Measurements from ENCODE around the gene ALMS1.
"Not testable (repeated sequence)": the region's sequence is repeated elsewhere in the genome, so short reads cannot be mapped to it uniquely, and the experiment has no call there.

The ALMS1 gene

GRCh38 chr2:73575261-73575660 is 189.6 kb downstream of the ALMS1 start:
- Histone ChIP-seq H3K9me3 (ENCODE audit: control insufficient read depth, low read length) (no peaks in the 10 kb centered on the region), H3K4me1 (ENCODE audit: control insufficient read depth, insufficient read depth, low read length, poor library complexity, severe bottlenecking) (no peaks in the 10 kb centered on the region), H3K36me3 (ENCODE audit: control insufficient read depth, insufficient read depth, low read length) (peaks cover 9% of the 10 kb centered on the region), H3K4me3 (ENCODE audit: extremely low read depth, insufficient read depth, low read length, poor library complexity, severe bottlenecking) (no peak overlapping the region), H3K27ac (ENCODE audit: low read depth, low read length, severe bottlenecking) (no peak overlapping the region)
- WGBS, 2 experiments (ENCODE audit: insufficient coverage in 2 of 2), result 87% methylated on average over 2 of the region's 2 CpGs; no CpG with 5 or more reads in 1 of the 2 experiments

GRCh38 chr2:73582364-73582763 is 196.7 kb downstream of the ALMS1 start:
- H3K4me3 ChIP-seq (ENCODE audit: extremely low read depth, insufficient read depth, low read length, poor library complexity, severe bottlenecking), result no peak overlapping the region
- H3K9me3 ChIP-seq (ENCODE audit: control insufficient read depth, low read length), result peaks cover 8% of the 10 kb centered on the region
- H3K4me1 ChIP-seq (ENCODE audit: control insufficient read depth, insufficient read depth, low read length, poor library complexity, severe bottlenecking), result no peaks in the 10 kb centered on the region
- no peaks in the 10 kb centered on the region for H3K36me3 ChIP-seq (ENCODE audit: control insufficient read depth, insufficient read depth, low read length)
- WGBS, 2 experiments (ENCODE audit: insufficient coverage in 2 of 2), result no CpG with 5 or more reads among the region's 2 CpGs
- no peak overlapping the region for H3K27ac ChIP-seq (ENCODE audit: low read depth, low read length, severe bottlenecking)

GRCh38 chr2:73588177-73588576 is 202.5 kb downstream of the ALMS1 start:
- no peaks in the 10 kb centered on the region for H3K36me3 ChIP-seq (ENCODE audit: control insufficient read depth, insufficient read depth, low read length)
- H3K4me1 ChIP-seq (ENCODE audit: control insufficient read depth, insufficient read depth, low read length, poor library complexity, severe bottlenecking), result peaks cover 8% of the 10 kb centered on the region
- H3K4me3 ChIP-seq (ENCODE audit: extremely low read depth, insufficient read depth, low read length, poor library complexity, severe bottlenecking), result no peak overlapping the region
- peaks cover 8% of the 10 kb centered on the region for H3K9me3 ChIP-seq (ENCODE audit: control insufficient read depth, low read length)
- H3K27ac ChIP-seq (ENCODE audit: low read depth, low read length, severe bottlenecking), result peak overlapping the region; percentile 12
- 26 to 35% methylated on average over 3 of the region's 4 CpGs for WGBS, 2 experiments (ENCODE audit: insufficient coverage in 2 of 2)

GRCh38 chr2:73593680-73594079 is 208.0 kb downstream of the ALMS1 start:
- WGBS, 2 experiments (ENCODE audit: insufficient coverage in 2 of 2), result 86 to 87% methylated on average over 1 to 2 of the region's 2 CpGs
- no peaks in the 10 kb centered on the region for H3K4me1 ChIP-seq (ENCODE audit: control insufficient read depth, insufficient read depth, low read length, poor library complexity, severe bottlenecking)
- H3K36me3 ChIP-seq (ENCODE audit: control insufficient read depth, insufficient read depth, low read length), result no peaks in the 10 kb centered on the region
- no peak overlapping the region for H3K4me3 ChIP-seq (ENCODE audit: extremely low read depth, insufficient read depth, low read length, poor library complexity, severe bottlenecking)
- peaks cover 6% of the 10 kb centered on the region for H3K9me3 ChIP-seq (ENCODE audit: control insufficient read depth, low read length)
- no peak overlapping the region for H3K27ac ChIP-seq (ENCODE audit: low read depth, low read length, severe bottlenecking)

GRCh38 chr2:73594251-73594650 is 208.6 kb downstream of the ALMS1 start:
- no peaks in the 10 kb centered on the region for H3K36me3 ChIP-seq (ENCODE audit: control insufficient read depth, insufficient read depth, low read length)
- peaks cover 6% of the 10 kb centered on the region for H3K9me3 ChIP-seq (ENCODE audit: control insufficient read depth, low read length)
- no peak overlapping the region for H3K4me3 ChIP-seq (ENCODE audit: extremely low read depth, insufficient read depth, low read length, poor library complexity, severe bottlenecking)
- WGBS, 2 experiments (ENCODE audit: insufficient coverage in 2 of 2), result 100% methylated on average over 1 of the region's 2 CpGs
- no peaks in the 10 kb centered on the region for H3K4me1 ChIP-seq (ENCODE audit: control insufficient read depth, insufficient read depth, low read length, poor library complexity, severe bottlenecking)
- H3K27ac ChIP-seq (ENCODE audit: low read depth, low read length, severe bottlenecking), result no peak overlapping the region

GRCh38 chr2:73601780-73602179 is 216.1 kb downstream of the ALMS1 start:
- peaks cover 12% of the 10 kb centered on the region for H3K36me3 ChIP-seq (ENCODE audit: control insufficient read depth, insufficient read depth, low read length)
- H3K4me1 ChIP-seq (ENCODE audit: control insufficient read depth, insufficient read depth, low read length, poor library complexity, severe bottlenecking), result peaks cover 4% of the 10 kb centered on the region
- H3K9me3 ChIP-seq (ENCODE audit: control insufficient read depth, low read length), result no peaks in the 10 kb centered on the region
- no peak overlapping the region for H3K27ac ChIP-seq (ENCODE audit: low read depth, low read length, severe bottlenecking)
- no peak overlapping the region for H3K4me3 ChIP-seq (ENCODE audit: extremely low read depth, insufficient read depth, low read length, poor library complexity, severe bottlenecking)
- WGBS, 2 experiments (ENCODE audit: insufficient coverage in 2 of 2), result 77 to 95% methylated on average over 3 of the region's 5 CpGs

- 83 to 96% methylated on average over 2 to 4 of the region's 4 CpGs for WGBS, 2 experiments (ENCODE audit: insufficient coverage in 2 of 2)
- not testable (repeated sequence) for H3K4me3 ChIP-seq (ENCODE audit: extremely low read depth, insufficient read depth, low read length, poor library complexity, severe bottlenecking); H3K27ac ChIP-seq (ENCODE audit: low read depth, low read length, severe bottlenecking); H3K9me3 ChIP-seq (ENCODE audit: control insufficient read depth, low read length); H3K4me1 ChIP-seq (ENCODE audit: control insufficient read depth, insufficient read depth, low read length, poor library complexity, severe bottlenecking)
- peaks cover 13% of the 10 kb centered on the region for H3K36me3 ChIP-seq (ENCODE audit: control insufficient read depth, insufficient read depth, low read length)
Observed at GRCh38 chr2:73603099-73603588, 217.5 kb downstream of the ALMS1 start.

- H3K4me1 ChIP-seq (ENCODE audit: control insufficient read depth, insufficient read depth, low read length, poor library complexity, severe bottlenecking), result not testable (repeated sequence)
- WGBS, 2 experiments (ENCODE audit: insufficient coverage in 2 of 2), result 100% methylated on average over 2 of the region's 2 CpGs
Observed at GRCh38 chr2:73604589-73604988, 219.0 kb downstream of the ALMS1 start.

GRCh38 chr2:73610111-73610510 is 224.5 kb downstream of the ALMS1 start:
- no peak overlapping the region for H3K27ac ChIP-seq (ENCODE audit: low read depth, low read length, severe bottlenecking)
- 100% methylated on average over 1 of the region's 3 CpGs for WGBS, 2 experiments (ENCODE audit: insufficient coverage in 2 of 2)
- peaks cover 9% of the 10 kb centered on the region for H3K36me3 ChIP-seq (ENCODE audit: control insufficient read depth, insufficient read depth, low read length)
- no peaks in the 10 kb centered on the region for H3K9me3 ChIP-seq (ENCODE audit: control insufficient read depth, low read length)
- H3K4me1 ChIP-seq (ENCODE audit: control insufficient read depth, insufficient read depth, low read length, poor library complexity, severe bottlenecking), result peaks cover 4% of the 10 kb centered on the region
- H3K4me3 ChIP-seq (ENCODE audit: extremely low read depth, insufficient read depth, low read length, poor library complexity, severe bottlenecking), result no peak overlapping the region

More at GRCh38 chr2:73604589-73604988, 219.0 kb downstream of the ALMS1 start:
- not testable (repeated sequence) for H3K4me3 ChIP-seq (ENCODE audit: extremely low read depth, insufficient read depth, low read length, poor library complexity, severe bottlenecking); H3K9me3 ChIP-seq (ENCODE audit: control insufficient read depth, low read length); H3K27ac ChIP-seq (ENCODE audit: low read depth, low read length, severe bottlenecking)
- H3K36me3 ChIP-seq (ENCODE audit: control insufficient read depth, insufficient read depth, low read length), result peaks cover 21% of the 10 kb centered on the region

- Histone ChIP-seq H3K27ac (ENCODE audit: low read depth, low read length, severe bottlenecking) (no peak overlapping the region), H3K4me3 (ENCODE audit: extremely low read depth, insufficient read depth, low read length, poor library complexity, severe bottlenecking) (no peak overlapping the region), H3K9me3 (ENCODE audit: control insufficient read depth, low read length) (no peaks in the 10 kb centered on the region), H3K36me3 (ENCODE audit: control insufficient read depth, insufficient read depth, low read length) (peaks cover 9% of the 10 kb centered on the region), H3K4me1 (ENCODE audit: control insufficient read depth, insufficient read depth, low read length, poor library complexity, severe bottlenecking) (peaks cover 4% of the 10 kb centered on the region)
- 81 to 100% methylated on average over 1 to 3 of the region's 4 CpGs for WGBS, 2 experiments (ENCODE audit: insufficient coverage in 2 of 2)
Observed at GRCh38 chr2:73611193-73611592, 225.6 kb downstream of the ALMS1 start.

GRCh38 chr2:73611867-73612266 is 226.2 kb downstream of the ALMS1 start:
- Histone ChIP-seq H3K36me3 (ENCODE audit: control insufficient read depth, insufficient read depth, low read length) (peaks cover 9% of the 10 kb centered on the region), H3K9me3 (ENCODE audit: control insufficient read depth, low read length) (no peaks in the 10 kb centered on the region), H3K27ac (ENCODE audit: low read depth, low read length, severe bottlenecking) (no peak overlapping the region), H3K4me1 (ENCODE audit: control insufficient read depth, insufficient read depth, low read length, poor library complexity, severe bottlenecking) (no peaks in the 10 kb centered on the region), H3K4me3 (ENCODE audit: extremely low read depth, insufficient read depth, low read length, poor library complexity, severe bottlenecking) (no peak overlapping the region)
- WGBS, 2 experiments (ENCODE audit: insufficient coverage in 2 of 2), result 94 to 100% methylated on average over 1 of the region's 1 CpG
